ENCODE data around the gene TRIM72.

GRCh38 chr16:31242206-31242605 lies 28.3 kb downstream of the TRIM72 start:
- TF ChIP-seq SP1 (CRISPR knock-in tag; conservative IDR thresholded peaks at IDR 0.05) (no peak), ELF4 (CRISPR knock-in tag; IDR thresholded peaks at IDR 0.05; ENCODE audit: low read depth) (no peak), JUN (CRISPR knock-in tag; IDR thresholded peaks at IDR 0.05) (no peak), NFE2L1 (CRISPR knock-in tag; IDR thresholded peaks at IDR 0.05) (no peak), ZNF121 (CRISPR knock-in tag; IDR thresholded peaks at IDR 0.05) (no peak), ESRRA (CRISPR knock-in tag; IDR thresholded peaks at IDR 0.05; ENCODE audit: borderline replicate concordance) (no peak)
- TF ChIP-seq, protein P1, sequence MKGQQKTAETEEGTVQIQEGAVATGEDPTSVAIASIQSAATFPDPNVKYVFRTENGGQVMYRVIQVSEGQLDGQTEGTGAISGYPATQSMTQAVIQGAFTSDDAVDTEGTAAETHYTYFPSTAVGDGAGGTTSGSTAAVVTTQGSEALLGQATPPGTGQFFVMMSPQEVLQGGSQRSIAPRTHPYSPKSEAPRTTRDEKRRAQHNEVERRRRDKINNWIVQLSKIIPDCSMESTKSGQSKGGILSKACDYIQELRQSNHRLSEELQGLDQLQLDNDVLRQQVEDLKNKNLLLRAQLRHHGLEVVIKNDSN (CRISPR knock-in tag; IDR thresholded peaks at IDR 0.05): no peak
- TF ChIP-seq, protein P2, sequence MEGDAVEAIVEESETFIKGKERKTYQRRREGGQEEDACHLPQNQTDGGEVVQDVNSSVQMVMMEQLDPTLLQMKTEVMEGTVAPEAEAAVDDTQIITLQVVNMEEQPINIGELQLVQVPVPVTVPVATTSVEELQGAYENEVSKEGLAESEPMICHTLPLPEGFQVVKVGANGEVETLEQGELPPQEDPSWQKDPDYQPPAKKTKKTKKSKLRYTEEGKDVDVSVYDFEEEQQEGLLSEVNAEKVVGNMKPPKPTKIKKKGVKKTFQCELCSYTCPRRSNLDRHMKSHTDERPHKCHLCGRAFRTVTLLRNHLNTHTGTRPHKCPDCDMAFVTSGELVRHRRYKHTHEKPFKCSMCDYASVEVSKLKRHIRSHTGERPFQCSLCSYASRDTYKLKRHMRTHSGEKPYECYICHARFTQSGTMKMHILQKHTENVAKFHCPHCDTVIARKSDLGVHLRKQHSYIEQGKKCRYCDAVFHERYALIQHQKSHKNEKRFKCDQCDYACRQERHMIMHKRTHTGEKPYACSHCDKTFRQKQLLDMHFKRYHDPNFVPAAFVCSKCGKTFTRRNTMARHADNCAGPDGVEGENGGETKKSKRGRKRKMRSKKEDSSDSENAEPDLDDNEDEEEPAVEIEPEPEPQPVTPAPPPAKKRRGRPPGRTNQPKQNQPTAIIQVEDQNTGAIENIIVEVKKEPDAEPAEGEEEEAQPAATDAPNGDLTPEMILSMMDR (IDR thresholded peaks at IDR 0.05): no peak
